ENCODE measurements around the gene FRMPD1. TPM values are rescaled to one million over a fixed set of nuclear protein-coding genes. Genes with fewer than 3 reads are reported as not detected.

FRMPD1 gene
- total and polyA plus RNA-seq, 2 donors from 2014 or later, result 0.19 to 0.90 TPM

Other genes with a start within 250 kb of the FRMPD1 start
- gene GRHPR, start 228.3 kb upstream of the FRMPD1 start, total RNA-seq, result 101 TPM
- 257 TPM for gene GRHPR, start 228.3 kb upstream of the FRMPD1 start, polyA plus RNA-seq (ENCODE audit: insufficient read depth, low read depth, low replicate concordance)
- 14.1 TPM for gene ZBTB5, start 185.5 kb upstream of the FRMPD1 start, total RNA-seq
- gene ZBTB5, start 185.5 kb upstream of the FRMPD1 start, polyA plus RNA-seq (ENCODE audit: insufficient read depth, low read depth, low replicate concordance), result 6.1 TPM
- gene POLR1E, start 165.0 kb upstream of the FRMPD1 start, total RNA-seq, result 17.2 TPM
- 8.2 TPM for gene POLR1E, start 165.0 kb upstream of the FRMPD1 start, polyA plus RNA-seq (ENCODE audit: insufficient read depth, low read depth, low replicate concordance)
- gene FBXO10, start 74.6 kb upstream of the FRMPD1 start, total RNA-seq, result 6.7 TPM
- 6.2 TPM for gene FBXO10, start 74.6 kb upstream of the FRMPD1 start, polyA plus RNA-seq (ENCODE audit: insufficient read depth, low read depth, low replicate concordance)
- 59.5 TPM for gene TOMM5, start 58.4 kb upstream of the FRMPD1 start, total RNA-seq
- 197 TPM for gene TOMM5, start 58.4 kb upstream of the FRMPD1 start, polyA plus RNA-seq (ENCODE audit: insufficient read depth, low read depth, low replicate concordance)
- gene TRMT10B, start 102.9 kb downstream of the FRMPD1 start, total RNA-seq, result 12.4 TPM
- 5.2 TPM for gene TRMT10B, start 102.9 kb downstream of the FRMPD1 start, polyA plus RNA-seq (ENCODE audit: insufficient read depth, low read depth, low replicate concordance)
- gene EXOSC3, start 134.1 kb downstream of the FRMPD1 start, total RNA-seq, result 32.3 TPM
- gene EXOSC3, start 134.1 kb downstream of the FRMPD1 start, polyA plus RNA-seq (ENCODE audit: insufficient read depth, low read depth, low replicate concordance), result 31.6 TPM
- 28.5 TPM for gene DCAF10, start 149.8 kb downstream of the FRMPD1 start, total RNA-seq
- 10.6 TPM for gene DCAF10, start 149.8 kb downstream of the FRMPD1 start, polyA plus RNA-seq (ENCODE audit: insufficient read depth, low read depth, low replicate concordance)

Data from kidney (tissue), 2 donors.